ENCODE results near the gene TCP11L2.

DNA sequence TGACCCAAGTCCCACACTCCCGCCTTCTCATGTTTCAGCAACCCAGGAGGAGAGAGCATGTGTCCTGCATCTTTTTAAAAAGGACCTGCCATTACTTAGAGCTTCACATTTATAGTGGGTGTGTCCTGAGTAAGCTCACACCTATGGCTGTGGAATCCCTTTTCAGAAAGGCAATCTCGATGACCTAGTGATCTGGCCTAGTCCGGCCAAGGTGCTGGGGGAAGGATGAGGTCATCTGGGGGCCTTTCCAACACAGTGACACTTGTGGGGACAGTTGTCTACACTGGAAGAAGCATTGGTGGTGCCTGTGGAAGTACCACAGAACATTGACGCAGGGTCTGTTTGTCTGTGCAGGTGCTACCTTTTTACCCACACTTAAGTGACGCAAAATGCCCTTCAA lies 8.2 kb downstream of the TCP11L2 start:
- TF ChIP-seq POLR2A (IDR thresholded peaks at IDR 0.05; ENCODE audit: low read length) (no peak), GATA1 (IDR thresholded peaks at IDR 0.05; ENCODE audit: low read depth, low read length) (no peak)
